ENCODE data around the gene MSRB1. TPM values are rescaled to one million over a fixed set of nuclear protein-coding genes. Genes with fewer than 3 reads are reported as not detected.

The MSRB1 gene
- total and polyA plus RNA-seq, 2 of the 8 experiments (the other 6 are each of a cell fraction or from before 2014, with no cell fraction given): 28.2 to 51.4 TPM

DNA sequence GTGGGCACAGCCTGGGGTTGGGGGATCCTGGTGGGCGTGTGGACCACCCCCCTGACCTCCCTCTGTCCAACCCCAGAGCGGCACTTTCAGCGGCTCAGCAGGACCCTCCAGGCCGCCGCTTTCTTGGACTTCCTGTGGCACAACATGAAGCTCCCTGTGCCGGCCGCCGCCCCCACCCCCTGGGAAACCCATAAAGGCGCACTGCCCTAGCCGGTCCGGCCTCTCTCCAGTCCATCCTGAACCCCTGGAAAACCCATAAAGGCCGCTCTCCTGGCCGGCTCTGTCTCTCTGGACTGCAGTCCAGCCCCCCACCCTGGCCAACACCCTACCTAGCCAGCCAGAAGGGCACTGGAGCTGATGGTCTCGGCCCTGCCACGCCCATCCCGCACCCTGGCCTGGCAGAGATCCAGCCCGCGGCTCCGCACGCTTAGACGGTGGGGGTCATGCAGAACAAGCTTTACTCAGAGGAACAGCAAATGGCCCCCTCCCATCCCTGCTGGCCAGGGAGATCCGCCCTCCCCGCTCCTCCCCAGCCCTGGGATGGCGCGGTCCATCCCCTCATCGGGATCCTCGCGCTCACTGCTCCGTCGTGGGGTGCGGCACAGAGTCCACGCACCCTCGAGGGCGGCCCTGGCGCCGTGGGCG, 35.6 kb upstream of the MSRB1 start:
- Histone ChIP-seq H3K79me1 (ENCODE audit: low read depth, low read length) (0 out of 2 replicates have a peak, but pooled peaks cover 2% of the 10 kb centered on the region), H3K9ac (replicated peaks in 1 of 4; ENCODE audit: extremely low read depth in 1 of 4, low read depth in 3 of 4, low read length in 3 of 4) (no peak overlapping the region), H3K27ac (ENCODE audit: low read depth, low read length) (no peak overlapping the region), H3K4me3 (ENCODE audit: extremely low read depth in 1 of 4, insufficient read depth in 2 of 4, low read depth in 3 of 4, low read length in 4 of 4) (peak overlapping the region; percentile 31 to 61 (median 38); a peak in 6 of 8 replicates), H4K91ac (replicated peaks; ENCODE audit: insufficient read length, low read length) (no peak overlapping the region), H3K9me3 (ENCODE audit: insufficient read depth in 2 of 2, low read depth in 1 of 2, low read length in 1 of 2) (no peaks in the 10 kb centered on the region), H3K23me2 (ENCODE audit: low read depth, low read length) (peaks cover 19% of the 10 kb centered on the region), H2AK5ac (ENCODE audit: low read depth, low read length) (no peak overlapping the region), H3K4me2 (ENCODE audit: insufficient read depth in 1 of 2, low read depth in 2 of 2, low read length in 2 of 2) (peak overlapping the region; percentile 87 to 91), H2BK120ac (replicated peaks; ENCODE audit: low read depth, low read length) (no peak overlapping the region), H3K23ac (ENCODE audit: insufficient read length) (no peak overlapping the region), H4K5ac (ENCODE audit: insufficient read length, low read depth, low read length) (no peak overlapping the region), H2BK15ac (ENCODE audit: low read length) (no peak overlapping the region), H3K18ac (ENCODE audit: extremely low read depth, low read length) (no peak overlapping the region), H3K4me1 (replicated peaks in 1 of 4; ENCODE audit: control insufficient read depth in 3 of 4, insufficient read depth in 4 of 4, low read length in 3 of 4) (peaks cover 3 to 28% (median 25%) of the 10 kb centered on the region in 4 experiments), H3K14ac (ENCODE audit: insufficient read length) (no peak overlapping the region), H2BK20ac (ENCODE audit: low read length) (no peak overlapping the region), H3K56ac (replicated peaks; ENCODE audit: insufficient read length, low read depth, low read length) (no peak overlapping the region), H3K27me3 (replicated peaks in 1 of 4; ENCODE audit: control insufficient read depth in 3 of 4, extremely low read depth in 1 of 4, insufficient read depth in 3 of 4, low read length in 3 of 4) (peaks cover 8 to 40% (median 39%) of the 10 kb centered on the region in 4 experiments; a peak in 6 of 7 replicates), H2BK5ac (ENCODE audit: low read depth, low read length) (peak overlapping the region; percentile 44; the same call in 1 of the 2 replicates), H2BK12ac (ENCODE audit: low read depth, low read length) (no peak overlapping the region), H3K36me3 (ENCODE audit: control insufficient read depth in 2 of 4, insufficient read depth in 4 of 4, low read length in 3 of 4) (peaks cover 11 to 33% (median 22%) of the 10 kb centered on the region in 4 experiments; a peak in 7 of 8 replicates), H4K20me1 (replicated peaks in 1 of 2; ENCODE audit: control insufficient read depth in 1 of 2, insufficient read depth in 2 of 2, low read length in 2 of 2) (peaks cover 2 to 25% of the 10 kb centered on the region in 2 experiments), H4K8ac (ENCODE audit: extremely low read depth, insufficient read depth, low read length) (peak overlapping the region; percentile 83; the same call in 1 of the 2 replicates), H2AFZ (ENCODE audit: low read length) (no peak overlapping the region), H3K79me2 (ENCODE audit: control insufficient read depth in 1 of 2, insufficient read depth in 2 of 2, low read length in 2 of 2) (peaks cover 0 to 1% of the 10 kb centered on the region in 2 experiments; a peak in 1 of 4 replicates), H3K4ac (replicated peaks; ENCODE audit: insufficient read length, low read depth, low read length) (no peak overlapping the region)
- DNase-seq (ENCODE audit: low read depth in 1 of 2, low spot score in 2 of 2) (peak in 1 of 2 experiments; percentile 66), FAIRE-seq (no peak)
- CTCF ChIA-PET (ENCODE audit: partially characterized antibody): interaction anchor here (0.5 to 1.5 kb wide), 4 partner anchors 19 to 51 kb away, joined by 3 to 4 read pairs (median 4); no protein-coding TSS in a partner anchor
- POLR2A ChIA-PET (ENCODE audit: partially characterized antibody): interaction anchor here (0.8 to 28.2 kb wide), 14 partner anchors 9 to 176 kb away, joined by 3 to 736 read pairs (median 6); partner anchors contain the start of genes FAHD1, HAGH, MSRB1 and NDUFB10
- TF ChIP-seq SRF (IDR thresholded peaks at IDR 0.05; ENCODE audit: low read depth, low read length) (no peak), FOSL1 (IDR thresholded peaks at IDR 0.05; ENCODE audit: insufficient read depth, low read depth, low read length) (no peak), PHF8 (conservative IDR thresholded peaks at IDR 0.05; ENCODE audit: low read depth, low read length) (no peak), GABPA (IDR thresholded peaks at IDR 0.05; ENCODE audit: borderline replicate concordance, insufficient read depth, low read length) (peak; percentile 39; the same call in 1 of the 2 replicates), TBP (IDR thresholded peaks at IDR 0.05; ENCODE audit: low read depth, low read length) (no peak)
- WGBS, 2 experiments (ENCODE audit: extremely low coverage in 1 of 2, insufficient coverage in 1 of 2, insufficient read length in 1 of 2, insufficient replicate concordance in 2 of 2, low coverage in 1 of 2, low lambda C conversion rate in 2 of 2, missing lambda C conversion rate in 1 of 2): 66% methylated on average over 34 of the region's 37 CpGs; no CpG with 5 or more reads in 1 of the 2 experiments

Measured in H1 (cell line).